Measurements from ENCODE around the gene IQSEC3.
A peak's percentile ranks its signal among the peaks of the same experiment; 100 is the strongest.

Gene IQSEC3

DNA sequence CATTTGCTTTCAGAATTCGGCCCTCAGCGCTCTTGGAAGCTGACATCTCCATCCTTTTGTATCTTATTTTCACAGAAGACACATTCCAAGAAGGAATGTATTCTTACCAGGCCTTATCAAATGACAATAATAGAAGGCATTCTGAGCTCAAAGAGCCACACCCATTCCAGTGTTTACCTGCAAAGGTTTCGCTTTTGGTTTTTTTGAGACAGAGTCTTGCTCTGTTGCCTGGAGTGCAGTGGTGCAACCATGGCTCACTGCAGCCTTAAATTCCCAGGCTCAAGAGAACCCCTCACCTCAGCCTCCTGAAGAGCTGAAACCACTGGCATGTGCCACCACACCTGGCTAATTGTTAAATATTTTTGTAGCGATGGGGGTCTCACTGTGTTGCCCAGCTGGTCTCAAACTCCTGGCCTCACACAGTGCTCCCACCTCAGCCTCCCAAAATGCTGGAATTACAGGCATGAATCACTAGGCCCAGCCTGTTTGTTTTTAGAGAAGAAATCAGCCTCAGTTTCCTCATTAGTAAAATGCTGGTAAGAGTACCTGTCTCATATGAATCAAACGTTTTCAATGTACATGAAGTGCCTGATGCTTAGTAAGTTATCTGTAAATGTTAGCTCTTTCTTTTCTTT is 78.2 kb downstream of the IQSEC3 start:
- no peak for DNase-seq

DNA sequence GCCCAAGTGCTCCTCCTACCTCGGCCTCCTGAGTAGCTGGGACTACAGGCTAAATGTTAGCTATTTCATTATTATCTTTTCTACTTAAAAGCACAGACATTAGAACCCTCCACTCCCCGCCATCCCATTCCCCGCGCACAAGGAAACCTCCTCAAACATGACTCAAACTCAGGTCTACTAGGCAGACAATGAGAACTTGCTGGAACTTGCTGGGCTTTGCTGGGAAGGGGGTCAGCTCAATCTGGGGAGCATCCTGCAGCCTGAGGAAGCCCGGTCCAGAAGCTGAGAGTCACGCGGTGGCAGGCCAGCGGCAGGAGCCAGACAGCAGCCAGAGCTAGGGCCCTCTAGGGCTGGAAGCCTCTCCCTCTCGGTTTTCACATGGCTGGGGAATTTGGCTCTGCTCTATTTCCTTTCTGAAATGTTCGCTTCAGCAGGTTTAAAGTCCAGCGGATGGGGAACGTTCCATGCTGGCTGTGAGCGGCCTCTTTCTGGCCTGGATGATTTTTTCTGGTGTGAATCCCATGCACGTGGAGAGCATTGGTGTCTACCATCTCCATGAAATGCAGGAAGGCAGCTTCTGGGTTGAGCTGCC is 78.9 kb downstream of the IQSEC3 start:
- DNase-seq = no peak

DNA sequence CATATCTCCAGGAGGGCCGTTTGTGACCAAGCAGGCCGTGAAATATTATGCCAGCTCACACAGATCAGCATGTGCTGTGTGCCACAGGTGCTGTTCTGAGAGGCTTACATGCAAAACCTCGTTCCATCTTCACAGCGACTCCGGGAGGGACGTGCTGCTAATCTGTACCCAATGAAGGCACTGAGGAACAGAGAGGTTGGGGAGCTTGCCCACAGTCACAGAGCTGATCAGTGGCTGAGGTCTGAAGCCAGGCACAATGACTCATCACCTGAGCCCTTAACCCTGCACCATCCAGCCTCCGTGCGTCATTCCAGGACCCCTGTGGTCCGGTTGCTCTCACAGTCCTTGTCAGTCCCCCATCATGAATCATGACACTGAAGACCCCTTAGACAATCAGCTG is 80.7 kb downstream of the IQSEC3 start:
- DNase-seq = no peak

DNA sequence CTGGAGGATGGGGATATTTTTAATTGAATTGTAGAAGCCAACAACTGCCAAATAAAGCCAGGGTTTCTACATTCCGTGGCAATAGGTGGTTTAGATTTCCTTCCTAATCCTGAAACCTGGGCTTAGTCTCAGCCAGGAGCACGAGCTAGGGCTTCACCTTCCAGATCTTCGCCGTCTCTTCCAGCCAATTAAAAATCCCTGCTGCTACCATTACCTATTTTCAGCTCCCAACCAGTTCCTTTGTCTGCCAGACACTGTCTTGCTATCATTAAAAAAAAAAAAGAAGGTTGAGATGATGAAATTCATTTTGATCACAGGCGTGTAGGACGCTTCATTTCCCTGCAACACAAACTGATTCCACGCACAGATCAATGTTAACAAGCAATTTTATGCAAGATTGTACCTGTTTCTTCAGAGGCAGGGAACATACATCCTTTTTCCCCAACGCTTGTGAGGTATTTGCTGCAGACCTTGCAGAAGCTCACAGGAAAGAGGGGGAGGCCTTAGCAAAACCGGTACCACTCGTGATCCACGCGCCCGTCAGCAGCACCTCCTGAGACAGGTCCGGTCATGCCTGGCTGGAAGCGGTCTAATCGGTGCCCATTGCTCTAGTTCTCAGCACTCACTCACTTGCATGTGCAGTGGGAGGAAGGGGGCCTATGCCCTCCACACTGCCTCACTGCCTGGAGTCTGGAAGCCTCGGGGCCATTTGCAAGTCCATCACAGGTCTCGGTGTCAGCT is 82.3 kb downstream of the IQSEC3 start:
- no peak for DNase-seq

DNA sequence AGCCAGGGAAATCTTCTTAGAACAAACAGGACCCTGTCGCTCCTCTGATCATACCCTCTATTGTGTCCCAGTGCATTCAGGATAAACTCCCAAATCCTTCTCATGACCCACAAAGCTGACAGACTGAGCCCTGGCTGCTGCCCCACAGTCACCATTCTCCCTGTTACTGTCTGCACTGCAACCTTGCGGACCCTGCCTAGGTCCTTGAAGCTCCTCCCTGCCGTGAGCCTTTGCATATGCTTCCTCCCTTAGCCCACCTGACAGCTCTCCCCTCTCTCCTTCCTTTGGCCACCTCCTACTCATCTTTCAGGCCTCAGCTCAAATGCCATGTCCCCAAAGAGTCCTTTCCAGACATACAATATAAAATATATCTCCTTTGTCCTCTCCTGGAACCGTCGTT is 85.0 kb downstream of the IQSEC3 start:
- DNase-seq = no peak

DNA sequence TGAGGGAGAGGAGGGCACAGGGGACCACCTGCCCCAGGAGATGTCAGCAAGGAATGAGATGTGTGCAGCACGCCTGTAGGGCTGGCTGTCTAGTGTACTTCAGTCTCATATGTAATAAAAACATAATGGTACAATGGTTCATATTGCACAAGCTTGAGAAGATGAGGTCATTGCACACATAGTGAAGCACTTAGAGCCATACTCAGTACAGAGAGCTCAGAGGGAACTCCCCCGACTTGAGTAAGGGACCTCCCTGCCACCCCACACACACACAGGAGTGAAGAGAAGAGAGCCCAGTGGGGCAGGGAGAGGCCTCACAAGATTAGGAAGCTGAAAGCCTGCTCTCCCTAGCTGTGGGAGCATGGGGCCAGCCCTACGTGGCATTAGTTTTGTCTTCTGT is 85.9 kb downstream of the IQSEC3 start:
- no peak for DNase-seq

DNA sequence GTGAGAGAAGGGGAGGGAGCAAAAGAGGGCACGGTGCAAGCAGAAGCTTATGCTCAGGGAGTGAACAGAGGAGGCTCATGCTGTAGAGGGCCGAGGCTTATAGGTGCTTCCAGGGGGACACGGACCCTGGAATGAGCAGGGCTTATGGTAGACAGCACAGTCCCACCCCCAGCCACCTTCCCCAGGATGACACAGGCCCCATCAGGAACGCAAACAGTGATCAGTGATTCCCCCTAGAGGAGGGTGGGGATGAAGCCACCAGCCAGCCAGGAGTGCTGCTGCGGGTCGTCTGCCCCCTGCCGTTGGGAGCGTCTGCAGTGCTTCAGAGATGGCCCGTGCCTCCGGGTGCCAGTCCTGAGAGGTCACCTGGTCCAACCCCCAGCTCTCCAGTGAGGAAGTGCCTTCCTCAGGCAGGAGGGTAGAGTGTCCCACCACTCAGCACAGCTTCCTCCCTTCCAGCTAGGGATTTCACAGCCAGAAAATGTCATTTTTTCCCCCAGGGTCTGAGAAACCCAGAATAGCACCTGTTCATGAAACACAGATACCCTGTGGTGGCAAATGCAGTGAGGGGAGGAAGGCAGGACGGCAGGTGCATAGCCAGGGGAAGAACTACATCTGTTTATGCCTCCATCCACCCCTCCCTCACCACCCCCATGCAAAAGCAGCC is 86.6 kb downstream of the IQSEC3 start:
- DNase-seq = peak; percentile 58

DNA sequence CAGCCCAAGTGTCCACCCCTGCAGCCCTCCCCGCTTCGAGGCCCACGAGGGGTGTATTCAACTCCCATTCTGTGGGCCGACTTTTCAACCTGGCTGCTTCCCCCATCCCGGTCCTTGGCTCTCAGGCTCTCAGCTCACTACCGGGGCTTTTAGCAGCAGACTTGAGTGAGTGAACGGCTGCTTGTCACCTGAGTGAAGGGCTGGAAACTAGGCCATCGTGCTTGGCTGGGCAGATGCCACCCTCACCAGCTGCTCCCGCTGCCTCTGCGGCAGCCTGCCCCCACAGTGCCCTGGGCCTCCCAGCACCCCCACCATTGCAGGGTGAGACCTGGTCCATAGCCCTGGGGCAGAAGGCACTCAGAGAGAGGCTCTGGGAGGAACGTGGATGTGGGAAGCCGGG is 87.5 kb downstream of the IQSEC3 start:
- no peak for DNase-seq

DNA sequence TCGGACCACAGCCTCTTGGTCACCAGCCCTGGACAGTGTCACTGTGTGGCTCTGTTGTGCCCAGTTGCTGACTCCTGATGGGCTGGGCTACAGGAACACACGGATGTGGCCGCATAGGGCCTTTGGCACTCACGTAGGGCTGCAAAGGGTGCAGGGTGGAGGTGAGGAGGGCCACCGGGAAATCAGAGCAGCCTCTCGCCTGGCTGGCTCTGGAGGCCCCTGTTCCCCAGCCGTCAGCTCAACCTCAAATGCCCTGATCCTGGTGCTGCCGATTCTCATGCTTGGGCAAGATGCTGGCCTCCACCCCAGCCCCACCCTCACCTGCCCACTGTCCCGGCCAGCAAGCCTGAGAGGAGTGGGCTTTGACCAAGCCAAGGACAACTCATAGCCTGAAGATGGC is 88.4 kb downstream of the IQSEC3 start:
- DNase-seq = no peak

DNA sequence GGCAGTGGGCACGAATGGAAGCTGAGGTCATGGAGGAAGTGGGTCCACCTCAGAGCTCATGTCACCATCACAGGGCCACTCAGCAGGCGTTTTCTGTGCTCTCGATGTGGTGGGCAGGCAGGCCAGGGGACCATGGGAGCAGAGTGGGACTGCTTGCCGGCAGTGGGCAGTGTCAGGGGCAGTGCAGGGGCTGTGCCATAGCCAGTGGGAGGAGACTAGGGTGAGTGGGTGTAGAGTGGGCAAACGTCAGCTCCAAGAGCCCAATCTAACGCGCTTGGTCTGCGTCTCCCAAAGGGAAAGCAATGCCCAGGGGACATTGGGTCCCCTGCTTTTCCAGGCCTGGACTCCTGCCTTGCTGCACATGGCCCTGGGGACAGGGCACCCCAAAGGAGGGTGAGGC is 89.1 kb downstream of the IQSEC3 start:
- DNase-seq = no peak

DNA sequence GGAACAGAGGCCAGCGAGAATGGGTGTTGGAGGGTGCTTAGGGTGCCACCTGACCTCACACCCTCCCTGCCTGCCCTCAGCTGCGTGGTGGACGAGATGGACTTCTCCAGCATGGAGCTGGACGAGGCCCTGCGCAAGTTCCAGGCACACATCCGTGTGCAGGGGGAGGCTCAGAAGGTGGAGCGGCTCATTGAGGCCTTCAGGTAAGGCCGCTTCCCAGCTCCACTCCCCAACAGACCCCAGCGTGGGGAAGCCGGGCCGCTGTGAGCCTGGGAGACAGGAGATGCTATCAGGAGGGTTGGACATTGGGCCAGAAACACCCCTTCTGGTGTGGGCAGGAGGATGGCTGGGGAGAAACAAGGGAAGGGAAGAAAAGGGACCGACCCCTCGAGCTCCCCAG is 90.4 kb downstream of the IQSEC3 start:
- DNase-seq = no peak

DNA sequence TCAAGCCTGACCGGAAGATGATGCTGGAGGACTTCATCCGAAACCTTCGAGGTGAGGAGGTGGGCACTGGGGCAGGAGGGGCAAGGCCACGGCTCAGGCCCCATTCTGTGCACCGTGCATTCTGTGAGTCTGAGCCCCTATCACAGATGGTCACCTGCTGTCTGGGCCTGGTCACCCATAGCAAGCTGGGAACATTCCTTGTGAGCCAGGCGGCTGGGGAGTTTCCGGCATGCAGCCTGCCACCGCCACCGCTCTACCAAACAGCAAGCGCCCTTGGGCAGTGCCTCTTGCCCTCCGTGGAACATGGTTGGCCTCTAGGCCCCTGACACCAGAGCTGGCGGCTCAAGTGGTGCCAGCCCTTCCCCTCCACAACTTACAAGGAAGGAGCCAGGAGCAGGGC is 91.1 kb downstream of the IQSEC3 start:
- DNase-seq = no peak

DNA sequence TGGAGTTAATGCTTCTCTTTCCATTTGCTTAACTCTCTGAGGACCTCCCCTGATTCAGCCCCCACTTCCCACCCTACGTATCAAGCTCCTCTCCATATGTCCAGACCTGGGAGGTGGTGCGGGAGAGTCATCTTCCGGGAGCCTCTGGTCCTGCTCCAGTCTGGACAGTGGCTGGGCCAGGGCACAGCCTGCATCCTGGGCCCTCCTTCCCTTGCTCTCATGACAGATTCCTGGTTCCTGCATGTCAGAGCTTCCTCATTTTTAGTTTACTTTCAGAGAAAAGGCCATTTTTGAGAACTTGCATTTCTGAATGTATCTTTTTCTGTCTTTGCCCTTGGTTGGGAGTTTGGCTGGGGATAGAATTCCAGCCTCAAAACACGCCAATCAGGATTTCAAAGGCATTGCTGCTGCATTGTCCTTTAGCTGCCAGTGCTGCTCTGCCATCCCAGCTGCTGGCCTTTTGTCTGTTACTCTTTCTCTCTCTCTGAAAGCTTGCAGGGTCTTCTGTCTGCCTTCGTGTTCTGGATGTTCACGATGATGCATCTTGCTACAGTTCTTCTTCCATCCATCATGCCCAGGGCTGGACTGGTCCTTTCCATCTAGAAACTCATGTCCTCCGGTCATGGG is 92.7 kb downstream of the IQSEC3 start:
- no peak for DNase-seq

DNA sequence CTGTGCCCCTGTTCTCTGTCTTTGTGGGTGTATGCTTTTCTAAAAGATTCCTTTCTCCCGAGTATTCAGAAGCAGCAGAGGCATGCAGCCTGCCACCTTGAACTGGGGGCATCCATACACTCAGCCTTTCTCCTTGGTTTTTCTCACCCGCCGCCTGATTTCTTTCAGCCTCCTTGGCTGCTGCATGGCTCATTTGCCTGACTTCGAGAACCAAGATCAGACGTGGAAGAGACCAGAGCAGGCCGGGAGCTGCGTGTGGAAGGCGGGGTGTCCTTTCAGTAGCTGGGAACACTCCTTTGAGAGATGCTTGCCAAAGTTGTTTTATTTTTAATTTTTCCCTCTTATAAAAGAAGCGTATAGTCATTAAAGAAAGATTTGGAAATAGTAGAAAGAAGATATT is 94.3 kb downstream of the IQSEC3 start:
- no peak for DNase-seq

DNA sequence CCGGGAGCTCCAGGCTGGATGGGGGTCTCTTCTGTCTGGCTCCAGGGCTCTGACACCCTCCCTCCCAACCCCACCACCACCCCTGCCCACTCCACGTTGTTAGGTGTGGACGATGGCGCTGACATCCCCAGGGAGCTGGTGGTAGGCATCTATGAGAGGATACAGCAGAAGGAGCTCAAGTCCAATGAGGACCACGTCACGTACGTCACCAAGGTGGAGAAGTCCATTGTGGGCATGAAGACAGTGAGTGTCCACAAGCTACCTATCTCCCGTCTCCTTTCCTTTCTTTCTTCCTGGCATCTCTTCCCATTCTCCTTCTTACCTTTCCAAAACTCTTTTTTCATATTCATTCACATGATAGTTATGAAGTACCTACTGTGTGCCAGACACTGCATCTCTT is 95.3 kb downstream of the IQSEC3 start:
- no peak for DNase-seq

DNA sequence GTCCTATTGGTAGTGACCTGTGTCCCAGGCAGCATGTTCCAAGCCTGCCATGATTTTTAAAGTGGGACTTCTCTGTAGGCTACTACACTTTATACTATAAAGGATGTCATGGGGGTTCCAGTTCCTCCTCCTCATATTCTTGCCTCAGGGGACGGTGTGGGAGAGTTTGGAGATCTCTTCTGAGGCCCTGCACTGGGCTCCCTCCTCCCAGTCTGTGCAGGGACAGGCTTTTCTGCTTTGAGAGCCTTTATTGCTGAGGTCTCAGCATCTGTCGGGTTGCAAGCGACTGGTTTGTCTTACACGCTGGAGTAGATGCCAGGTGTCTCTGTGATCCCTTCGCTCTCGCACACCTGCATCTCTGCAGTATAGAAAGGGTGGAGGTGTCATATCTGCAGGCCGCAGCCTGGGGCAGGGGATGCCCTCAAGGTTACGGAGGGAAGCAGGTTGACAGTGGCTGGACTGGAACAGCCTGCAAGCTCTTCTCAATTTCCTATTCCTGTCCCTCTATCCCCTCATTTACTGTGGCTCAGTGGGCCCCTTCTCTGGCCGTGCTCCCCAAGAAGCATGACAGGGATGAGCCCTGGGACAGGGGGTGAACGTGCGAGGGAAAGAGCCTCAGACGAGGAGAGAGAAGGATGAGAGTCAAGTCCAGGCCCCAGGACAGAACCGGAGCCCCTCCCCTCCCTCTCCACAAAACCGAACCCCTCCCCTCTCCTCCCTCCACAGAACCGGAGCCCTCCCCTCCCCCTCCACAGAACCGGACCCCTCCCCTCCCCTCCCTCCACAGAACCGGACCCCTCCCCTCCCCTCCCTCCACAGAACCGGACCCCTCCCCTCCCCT is 96.1 kb downstream of the IQSEC3 start:
- DNase-seq = peak; percentile 46

DNA sequence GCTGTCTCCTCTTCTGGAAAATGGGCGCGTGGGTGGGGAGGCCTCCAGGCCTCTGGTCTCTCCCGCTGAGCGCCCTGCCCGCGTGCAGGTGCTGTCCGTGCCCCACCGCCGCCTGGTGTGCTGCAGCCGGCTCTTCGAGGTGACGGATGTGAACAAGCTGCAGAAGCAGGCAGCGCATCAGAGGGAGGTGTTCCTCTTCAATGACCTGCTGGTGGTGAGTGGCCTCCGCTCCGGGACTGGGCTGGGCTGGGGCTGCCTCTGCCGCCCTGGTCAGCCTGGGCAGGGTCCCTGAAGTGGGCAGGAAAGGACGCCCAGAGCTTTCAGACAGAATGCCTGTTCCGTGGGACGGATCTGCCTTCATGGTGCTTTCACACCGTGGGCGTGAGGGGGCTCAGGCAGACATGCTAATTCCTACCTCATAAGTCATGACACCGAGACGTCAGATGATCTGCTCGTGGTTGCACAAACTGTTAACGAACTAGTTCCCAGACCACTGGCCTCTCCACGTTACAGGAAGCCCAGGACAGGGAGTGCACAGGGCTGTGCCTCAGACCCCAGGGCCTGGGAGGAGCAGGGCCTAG is 96.9 kb downstream of the IQSEC3 start:
- DNase-seq = no peak

DNA sequence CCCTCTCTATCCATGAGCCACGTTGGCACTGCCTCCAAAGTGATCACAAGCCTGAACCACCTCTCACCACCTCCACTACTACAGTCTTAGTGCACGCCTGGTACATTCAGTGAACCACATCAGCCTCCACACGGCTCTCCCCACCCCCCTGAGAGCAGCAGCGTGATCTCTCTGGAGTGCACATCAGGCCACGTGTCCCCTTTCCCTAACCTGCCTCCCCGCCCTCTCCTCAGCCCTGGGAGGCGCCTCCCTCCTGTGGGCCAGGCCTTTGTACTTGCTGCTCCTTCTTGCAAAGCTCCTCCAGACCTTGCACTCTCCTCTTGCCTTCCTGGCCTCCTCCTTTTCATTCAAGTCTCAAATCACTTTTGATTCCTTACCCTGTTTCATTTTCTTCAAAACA is 97.6 kb downstream of the IQSEC3 start:
- no peak for DNase-seq

DNA sequence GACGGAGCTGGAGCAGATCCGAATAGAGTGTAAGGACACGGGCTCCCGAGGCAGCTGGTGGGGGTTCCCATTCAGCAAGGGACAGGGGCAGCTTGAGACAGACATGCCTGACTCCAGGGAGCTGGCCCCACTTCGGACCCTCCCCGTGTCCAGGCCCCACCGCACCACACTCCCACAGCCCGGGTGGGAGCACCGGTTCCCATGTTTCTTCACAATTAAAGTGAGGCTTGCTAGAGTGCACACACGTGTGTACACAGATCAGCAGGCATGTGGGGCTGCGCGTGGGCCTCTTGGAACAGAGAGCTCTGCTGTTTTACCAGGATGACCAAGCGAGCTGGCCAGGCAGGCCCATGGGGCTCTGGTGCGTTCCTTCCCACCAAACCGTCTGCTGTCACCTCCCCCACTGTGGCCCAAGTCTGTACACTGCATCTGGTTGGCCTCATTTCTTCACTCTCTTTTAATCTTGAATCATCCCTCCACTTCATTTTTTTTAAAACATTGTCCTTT is 99.3 kb downstream of the IQSEC3 start:
- no peak for DNase-seq

DNA sequence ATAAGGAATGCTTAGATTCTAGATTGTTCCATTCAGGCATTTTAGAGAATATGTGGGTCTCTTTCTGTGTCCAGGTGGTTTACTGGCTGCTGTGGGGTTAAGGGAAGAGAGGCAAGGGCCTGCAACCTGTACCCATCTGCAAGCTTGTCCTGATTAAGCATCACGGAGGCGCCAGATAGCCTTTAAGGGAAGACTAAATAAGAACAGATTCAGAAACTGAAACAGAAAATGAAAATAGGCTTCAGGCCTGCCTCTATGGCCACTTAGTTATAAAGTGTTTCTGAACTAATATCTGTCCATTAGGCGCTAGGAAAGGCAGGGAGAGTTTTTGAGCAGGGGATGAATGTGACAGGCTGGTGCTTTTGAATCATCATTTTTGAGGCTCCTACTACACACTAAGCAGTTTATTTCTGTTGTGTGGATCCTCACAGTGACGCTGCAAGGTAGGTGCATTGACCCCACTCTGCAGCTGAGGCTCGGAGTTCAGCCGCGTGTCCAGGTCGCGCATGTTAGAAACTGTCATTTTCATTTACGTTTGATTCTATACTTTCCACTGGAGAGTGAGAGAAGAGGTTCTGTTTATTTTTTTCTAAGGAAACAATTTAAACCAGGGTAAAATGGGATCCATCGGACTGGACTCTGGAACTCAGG is 100.0 kb downstream of the IQSEC3 start:
- DNase-seq = no peak

DNA sequence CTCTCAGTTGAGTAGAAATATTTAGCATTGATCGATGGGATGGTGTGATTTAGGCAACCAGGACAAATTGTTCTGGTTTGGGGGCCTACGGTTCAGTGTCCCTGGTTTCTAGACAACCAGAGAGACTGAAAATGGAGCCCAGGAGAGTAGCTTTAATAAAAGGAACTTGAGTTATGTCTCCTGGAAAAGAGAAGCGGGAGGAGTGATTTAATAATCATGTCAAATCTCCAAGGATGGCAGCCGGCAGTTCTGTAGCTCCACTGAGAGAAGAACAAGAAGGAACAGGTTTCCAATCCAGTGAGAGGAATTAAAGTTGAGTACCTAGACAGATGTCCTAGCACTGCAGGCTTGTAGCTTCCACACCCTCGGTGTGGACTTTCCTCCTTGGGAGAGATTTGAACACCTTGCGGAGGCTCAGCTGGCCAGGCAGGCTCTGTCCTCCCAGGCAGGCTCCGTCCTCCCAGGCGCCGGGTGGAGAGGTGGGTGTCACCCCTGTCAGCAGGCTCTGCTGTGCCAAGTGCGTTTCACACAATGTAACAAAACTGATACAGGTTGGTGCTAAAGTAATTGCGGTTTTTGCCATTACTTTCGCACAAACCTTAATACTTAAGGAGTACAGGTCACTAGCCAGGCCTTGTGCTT is 101.5 kb downstream of the IQSEC3 start:
- no peak for DNase-seq
